Activated T-cell treated with anti-CD3 and anti-CD28 coated beads, Interleukin-2, amount 50 U/mL, for 24 hours (primary cell): ENCODE data around the gene PSMG3.

Source experiments
- DNase-seq: peaks from one replicate; pipeline ENCODE4 v3.0.0-alpha.2; 2020
- H3K27ac Mint-ChIP-seq: 2 replicates; pipeline ENCODE4 v1.8.0; 2020; ENCODE audit warnings: mild to moderate bottlenecking, mixed read lengths
- H3K27me3 Mint-ChIP-seq: 2 replicates; pipeline ENCODE4 v1.8.0; 2020; ENCODE audit warnings: mixed read lengths
- H3K36me3 Mint-ChIP-seq: 2 replicates; pipeline ENCODE4 v1.8.0; 2020; ENCODE audit warnings: low read depth, mixed read lengths
- H3K4me1 Mint-ChIP-seq: 2 replicates; pipeline ENCODE4 v1.8.0; 2020; ENCODE audit warnings: low read depth, mixed read lengths
- H3K4me3 Mint-ChIP-seq: 2 replicates; pipeline ENCODE4 v1.8.0; 2020; ENCODE audit warnings: mild to moderate bottlenecking, moderate library complexity, mixed read lengths
- H3K9me3 Mint-ChIP-seq: 2 replicates; pipeline ENCODE4 v1.8.0; 2020; ENCODE audit warnings: mixed read lengths

The PSMG3 gene

GRCh38 chr7:1550005-1550845 lies 19.6 kb downstream of the PSMG3 start:
- Mint-ChIP-seq H3K4me1 (peaks cover 3% of the 10 kb centered on the region), H3K27ac (no peak overlapping the region), H3K27me3 (no peaks in the 10 kb centered on the region), H3K36me3 (no peaks in the 10 kb centered on the region), H3K9me3 (no peaks in the 10 kb centered on the region), H3K4me3 (no peak overlapping the region)
- no peak for DNase-seq

- no peaks in the 10 kb centered on the region for H3K27me3 Mint-ChIP-seq
- no peak overlapping the region for H3K4me3 Mint-ChIP-seq
- no peaks in the 10 kb centered on the region for H3K9me3 Mint-ChIP-seq
- peaks cover 3% of the 10 kb centered on the region for H3K4me1 Mint-ChIP-seq
- no peak for DNase-seq
- no peak overlapping the region for H3K27ac Mint-ChIP-seq
- peaks cover 4% of the 10 kb centered on the region for H3K36me3 Mint-ChIP-seq
Measured at GRCh38 chr7:1549357-1550004, 20.4 kb downstream of the PSMG3 start.

GRCh38 chr7:1548944-1549343 lies 20.9 kb downstream of the PSMG3 start:
- Mint-ChIP-seq H3K4me3 (no peak overlapping the region), H3K27me3 (no peaks in the 10 kb centered on the region), H3K27ac (no peak overlapping the region), H3K36me3 (peaks cover 4% of the 10 kb centered on the region), H3K9me3 (no peaks in the 10 kb centered on the region), H3K4me1 (peaks cover 3% of the 10 kb centered on the region)
- DNase-seq, result no peak

GRCh38 chr7:1548438-1548831 lies 21.4 kb downstream of the PSMG3 start:
- H3K4me1 Mint-ChIP-seq, result peaks cover 3% of the 10 kb centered on the region
- no peak for DNase-seq
- no peak overlapping the region for H3K4me3 Mint-ChIP-seq
- no peaks in the 10 kb centered on the region for H3K27me3 Mint-ChIP-seq
- H3K36me3 Mint-ChIP-seq, result peaks cover 5% of the 10 kb centered on the region
- H3K9me3 Mint-ChIP-seq, result no peaks in the 10 kb centered on the region
- peak overlapping the region; percentile 47 for H3K27ac Mint-ChIP-seq

DNA sequence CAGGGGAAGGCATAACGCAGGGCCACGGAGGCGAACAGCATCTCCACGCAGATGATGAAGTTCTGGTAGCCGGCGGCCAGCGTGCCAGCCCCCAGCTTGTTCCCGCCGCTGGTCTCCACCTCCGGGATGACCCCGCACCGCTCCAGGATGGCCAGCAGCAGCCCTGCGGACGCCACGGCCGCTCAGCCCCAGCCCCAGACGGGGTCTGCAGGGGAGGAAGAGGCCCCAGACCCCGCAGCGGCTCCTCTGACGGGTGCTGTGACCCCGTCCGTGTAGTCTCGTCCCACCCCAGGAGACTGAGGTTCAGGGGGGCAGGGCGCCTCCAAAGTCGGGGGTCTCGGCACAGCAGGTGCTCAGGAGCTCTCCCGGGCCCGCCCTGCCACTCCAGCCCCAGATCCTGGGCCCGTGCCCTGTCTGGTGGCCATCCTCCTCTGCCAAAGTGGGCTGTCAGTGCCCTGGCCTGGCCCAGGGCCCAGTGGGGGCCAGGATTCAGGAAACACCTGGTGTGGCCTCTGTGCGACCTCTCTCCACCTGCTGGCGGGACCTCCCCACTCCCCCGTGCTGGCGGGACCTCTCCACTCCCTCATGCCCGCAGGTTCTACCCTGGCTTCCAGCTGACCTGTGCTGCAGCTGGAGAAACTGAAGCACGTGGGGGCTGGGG lies 21.9 kb downstream of the PSMG3 start:
- H3K9me3 Mint-ChIP-seq, result no peaks in the 10 kb centered on the region
- no peak overlapping the region for H3K4me3 Mint-ChIP-seq
- H3K27ac Mint-ChIP-seq, result peak overlapping the region; percentile 47
- no peak for DNase-seq
- H3K27me3 Mint-ChIP-seq, result no peaks in the 10 kb centered on the region
- peaks cover 3% of the 10 kb centered on the region for H3K4me1 Mint-ChIP-seq
- H3K36me3 Mint-ChIP-seq, result peaks cover 8% of the 10 kb centered on the region

DNA sequence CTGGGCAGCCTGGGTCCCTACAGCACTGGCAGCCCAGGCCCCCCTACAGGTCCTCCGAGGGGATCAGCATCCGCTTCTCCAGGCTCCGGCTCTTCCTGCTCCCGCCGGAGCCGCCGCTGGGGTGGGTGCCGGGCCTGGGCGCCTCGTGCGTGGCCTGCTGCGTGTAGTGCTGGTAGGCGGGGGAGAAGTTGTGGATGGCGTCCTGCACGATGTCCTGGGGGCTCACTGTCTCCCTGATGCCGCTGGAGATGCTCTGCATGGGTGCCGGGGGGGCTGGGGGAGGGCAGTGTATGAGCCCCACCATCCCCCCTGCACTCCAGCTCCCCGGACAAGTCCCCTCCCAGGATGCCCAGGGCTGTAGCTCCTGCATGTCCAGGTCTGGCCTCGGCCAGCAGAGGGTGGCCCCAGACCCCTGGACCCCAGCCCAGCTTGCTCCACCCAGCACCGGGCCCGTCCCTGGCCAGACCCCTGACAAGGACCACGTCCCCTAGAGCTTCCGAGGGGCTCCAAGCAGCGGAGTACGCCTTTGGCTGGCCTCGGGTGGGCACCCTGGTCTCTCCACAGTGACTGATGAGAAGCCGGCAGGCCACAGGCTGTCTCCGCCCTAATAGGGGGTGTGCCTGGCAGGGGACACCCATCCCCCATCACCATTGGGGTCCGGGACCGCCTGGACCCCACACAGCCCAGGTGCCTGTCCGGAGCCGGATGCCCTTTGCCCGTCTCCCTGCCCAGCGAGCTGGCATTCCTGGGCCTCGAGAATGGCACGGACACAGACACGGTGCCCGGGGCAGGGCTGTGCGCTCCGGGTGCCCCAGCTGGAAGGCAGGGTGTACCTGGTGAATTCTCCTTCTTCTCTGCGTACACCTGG lies 22.7 kb downstream of the PSMG3 start:
- H3K36me3 Mint-ChIP-seq, result peaks cover 16% of the 10 kb centered on the region
- no peak for DNase-seq
- H3K4me1 Mint-ChIP-seq, result peaks cover 3% of the 10 kb centered on the region
- H3K27me3 Mint-ChIP-seq, result no peaks in the 10 kb centered on the region
- no peaks in the 10 kb centered on the region for H3K9me3 Mint-ChIP-seq
- no peak overlapping the region for H3K4me3 Mint-ChIP-seq
- H3K27ac Mint-ChIP-seq, result no peak overlapping the region

DNA sequence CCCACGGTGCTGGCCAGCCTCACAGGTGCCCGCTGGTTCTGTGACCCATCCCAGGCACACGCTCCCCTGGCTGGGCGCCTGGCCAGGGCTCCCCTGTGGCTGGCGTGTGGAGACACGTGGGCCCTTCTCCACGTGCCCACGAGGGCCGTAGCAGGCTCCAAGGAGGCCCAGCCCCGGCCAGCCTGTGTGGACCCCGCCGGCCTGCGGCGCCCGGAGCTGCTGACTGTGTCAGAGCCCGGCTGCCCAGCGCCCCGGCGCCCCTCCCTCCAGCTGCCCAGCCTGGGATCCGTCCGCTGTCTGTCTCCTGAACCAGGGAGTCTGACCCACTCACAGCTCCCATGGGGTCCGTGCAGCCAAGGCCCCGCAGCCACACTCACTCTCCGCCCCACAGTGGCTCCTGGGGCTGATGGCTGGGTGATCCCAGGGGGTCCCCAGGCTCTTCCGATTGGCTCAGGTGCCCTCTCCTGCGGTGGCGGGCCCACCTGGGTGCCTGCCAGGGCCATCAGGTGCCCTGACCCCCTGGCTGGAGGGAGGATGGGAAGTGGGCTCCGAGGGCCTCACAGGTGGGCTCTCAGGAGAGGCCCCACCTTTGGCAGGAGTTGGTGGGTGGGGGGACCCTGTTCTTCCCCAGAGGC lies 23.4 kb downstream of the PSMG3 start:
- Mint-ChIP-seq H3K4me1 (peaks cover 3% of the 10 kb centered on the region), H3K27ac (no peak overlapping the region), H3K4me3 (no peak overlapping the region), H3K9me3 (no peaks in the 10 kb centered on the region), H3K36me3 (peaks cover 20% of the 10 kb centered on the region), H3K27me3 (no peaks in the 10 kb centered on the region)
- DNase-seq, result no peak

DNA sequence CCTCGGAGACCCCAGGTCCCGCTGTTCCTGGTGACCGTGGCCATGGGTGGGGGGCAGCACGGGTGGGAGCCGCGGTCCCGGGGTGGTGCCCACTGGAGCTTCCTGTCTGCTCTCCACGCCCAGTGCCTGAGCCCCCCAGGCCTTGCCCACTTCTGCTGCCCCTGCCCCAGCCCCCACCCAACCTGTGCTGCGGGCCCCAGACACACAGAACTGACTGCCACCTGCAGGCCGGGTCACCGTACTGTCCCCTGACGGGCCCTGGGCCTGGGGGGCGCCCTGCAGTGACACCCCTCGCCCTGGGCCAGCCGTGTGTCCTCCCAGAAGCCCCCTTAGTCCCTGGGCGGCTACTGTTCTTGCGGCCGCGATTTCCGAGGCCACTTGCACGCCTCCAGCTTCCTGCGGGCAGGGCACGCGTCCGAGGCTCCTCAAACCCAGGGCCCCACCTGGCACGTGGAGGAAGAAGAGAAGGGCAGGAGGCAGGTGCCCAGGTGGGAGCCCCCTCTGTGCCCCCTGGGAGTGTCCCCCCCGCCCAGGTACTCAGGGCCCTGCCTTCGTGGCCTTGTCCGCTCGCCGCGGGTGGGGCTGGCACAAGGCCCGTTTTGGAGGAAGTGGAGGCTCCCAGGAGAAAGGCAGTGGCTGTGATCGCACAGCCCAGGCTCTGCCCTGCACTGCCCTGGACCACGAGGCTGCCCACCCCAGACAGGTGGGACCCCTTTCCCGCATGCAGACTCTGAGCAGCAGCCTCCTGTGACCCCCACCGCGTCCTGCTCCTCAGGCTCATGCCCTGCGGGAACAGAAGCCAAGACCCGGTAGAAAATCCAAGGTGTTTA lies 24.2 kb downstream of the PSMG3 start:
- no peak for DNase-seq
- Mint-ChIP-seq H3K4me3 (no peak overlapping the region), H3K9me3 (no peaks in the 10 kb centered on the region), H3K27ac (no peak overlapping the region), H3K36me3 (peaks cover 27% of the 10 kb centered on the region), H3K27me3 (no peaks in the 10 kb centered on the region), H3K4me1 (peaks cover 3% of the 10 kb centered on the region)

- Mint-ChIP-seq H3K4me3 (no peak overlapping the region), H3K9me3 (no peaks in the 10 kb centered on the region), H3K36me3 (peaks cover 31% of the 10 kb centered on the region), H3K27ac (peak overlapping the region; percentile 50), H3K27me3 (no peaks in the 10 kb centered on the region), H3K4me1 (peaks cover 3% of the 10 kb centered on the region)
- no peak for DNase-seq
Measured at GRCh38 chr7:1544896-1545416, 24.9 kb downstream of the PSMG3 start.

- H3K9me3 Mint-ChIP-seq, result no peaks in the 10 kb centered on the region
- DNase-seq, result no peak
- H3K4me3 Mint-ChIP-seq, result no peak overlapping the region
- no peak overlapping the region for H3K27ac Mint-ChIP-seq
- peaks cover 38% of the 10 kb centered on the region for H3K36me3 Mint-ChIP-seq
- H3K4me1 Mint-ChIP-seq, result peaks cover 3% of the 10 kb centered on the region
- no peaks in the 10 kb centered on the region for H3K27me3 Mint-ChIP-seq
Measured at GRCh38 chr7:1544178-1544895, 25.5 kb downstream of the PSMG3 start.

DNA sequence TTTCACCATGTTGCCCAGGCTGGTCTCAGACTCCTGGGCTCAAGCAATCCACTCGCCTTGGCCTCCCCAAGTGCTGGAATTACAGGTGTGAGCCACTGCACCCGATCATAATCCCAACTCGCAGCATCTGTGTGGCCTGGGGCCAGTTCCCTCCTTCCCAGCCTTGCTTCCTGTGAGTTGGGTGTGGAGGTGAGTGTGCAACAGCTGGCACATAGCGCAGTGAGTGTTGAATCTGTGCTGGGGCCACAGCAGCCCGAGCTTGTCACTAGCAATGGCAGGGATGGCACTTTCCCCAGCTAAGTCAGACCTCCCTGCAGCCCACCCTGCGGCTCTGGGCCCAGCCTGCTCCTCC lies 26.0 kb downstream of the PSMG3 start:
- H3K27me3 Mint-ChIP-seq, result no peaks in the 10 kb centered on the region
- H3K4me3 Mint-ChIP-seq, result no peak overlapping the region
- peaks cover 3% of the 10 kb centered on the region for H3K4me1 Mint-ChIP-seq
- peaks cover 42% of the 10 kb centered on the region for H3K36me3 Mint-ChIP-seq
- no peaks in the 10 kb centered on the region for H3K9me3 Mint-ChIP-seq
- H3K27ac Mint-ChIP-seq, result peak overlapping the region; percentile 67
- no peak for DNase-seq

- Mint-ChIP-seq H3K4me3 (no peak overlapping the region), H3K27me3 (no peaks in the 10 kb centered on the region)
Measured at GRCh38 chr7:1542841-1543747, 26.7 kb downstream of the PSMG3 start.

More at GRCh38 chr7:1542841-1543747, 26.7 kb downstream of the PSMG3 start:
- DNase-seq, result no peak
- H3K9me3 Mint-ChIP-seq, result no peaks in the 10 kb centered on the region
- H3K4me1 Mint-ChIP-seq, result no peaks in the 10 kb centered on the region
- H3K27ac Mint-ChIP-seq, result no peak overlapping the region
- peaks cover 42% of the 10 kb centered on the region for H3K36me3 Mint-ChIP-seq
